ENCODE results near the gene ASCC1. TPM values are rescaled to one million over a fixed set of nuclear protein-coding genes. Genes with fewer than 3 reads are reported as not detected.

The ASCC1 gene
- total and polyA plus RNA-seq, 2 experiments from 2014 or later, result 13.7 to 37.2 TPM

GRCh38 chr10:72227826-72228225, 11.8 kb upstream of the ASCC1 start:
- Mint-ChIP-seq H3K36me3 (ENCODE audit: low read depth) (peaks cover 21% of the 10 kb centered on the region), H3K4me1 (peaks cover 18% of the 10 kb centered on the region; the same call in 2 of the 3 replicates), H3K4me3 (no peak overlapping the region), H3K27me3 (ENCODE audit: insufficient read depth, low read depth, poor library complexity) (no peaks in the 10 kb centered on the region), H3K27ac (no peak overlapping the region), H3K9me3 (no peaks in the 10 kb centered on the region)
- ATAC-seq (no peak), DNase-seq (ENCODE audit: low spot score) (no peak)
- TF ChIP-seq STAT1 (IDR thresholded peaks at IDR 0.05; ENCODE audit: unreplicated experiment) (no peak), EZH2phosphoT487 (IDR thresholded peaks at IDR 0.05; ENCODE audit: unreplicated experiment) (no peak), EZH2 (IDR thresholded peaks at IDR 0.05; ENCODE audit: low read depth, unreplicated experiment) (no peak), JUNB (IDR thresholded peaks at IDR 0.05; ENCODE audit: unreplicated experiment) (no peak), CREB1 (CRISPR knock-in tag; IDR thresholded peaks at IDR 0.05; ENCODE audit: low read depth) (no peak), ZNF331 (CRISPR knock-in tag; IDR thresholded peaks at IDR 0.05; ENCODE audit: low read depth) (no peak), ZNF114 (CRISPR knock-in tag; IDR thresholded peaks at IDR 0.05) (no peak), NANOG (IDR thresholded peaks at IDR 0.05; ENCODE audit: borderline replicate concordance) (no peak), CTCF (conservative IDR thresholded peaks at IDR 0.05; ENCODE audit: low read depth in 2 of 2) (no peak), POLR2AphosphoS5 (IDR thresholded peaks at IDR 0.05; ENCODE audit: low read depth) (no peak), ZNF462 (CRISPR knock-in tag; IDR thresholded peaks at IDR 0.05) (no peak), ETS1 (IDR thresholded peaks at IDR 0.05) (no peak), REST (IDR thresholded peaks at IDR 0.05; ENCODE audit: unreplicated experiment) (no peak)
- no peaks in the 10 kb centered on the region for H3K27me3 ChIP-seq (ENCODE audit: insufficient read depth)
- H4K20me1 ChIP-seq (replicated peaks; ENCODE audit: insufficient read depth), result 0 out of 2 replicates have a peak, but pooled peaks cover 3% of the 10 kb centered on the region
- no peak overlapping the region for H2AFZ ChIP-seq
- peaks cover 68% of the 10 kb centered on the region for H3K79me2 ChIP-seq (replicated peaks; ENCODE audit: insufficient read depth)
- H3K36me3 ChIP-seq (ENCODE audit: insufficient read depth), result peaks cover 3% of the 10 kb centered on the region; the same call in 1 of the 2 replicates
- peak overlapping the region; percentile 14; the same call in 1 of the 2 replicates for H3K27ac ChIP-seq (ENCODE audit: low read depth)
- H3F3A ChIP-seq (replicated peaks; ENCODE audit: low read depth), result 0 out of 2 replicates have a peak, but pooled peaks cover 4% of the 10 kb centered on the region
- H3K9me2 ChIP-seq (ENCODE audit: insufficient read depth), result no peaks in the 10 kb centered on the region
- no peaks in the 10 kb centered on the region for H3K4me1 ChIP-seq (ENCODE audit: insufficient read depth)
- no peak overlapping the region for H3K4me2 ChIP-seq
- H3K4me3 ChIP-seq, result no peak overlapping the region

Data from GM23338 (cell line).